ENCODE results near the gene MRPL10. TPM values are rescaled to one million over a fixed set of nuclear protein-coding genes. Genes with fewer than 3 reads are reported as not detected.

The MRPL10 gene
- total and polyA plus RNA-seq, 10 of the 15 experiments (the other 5 are each of a cell fraction or from before 2014, with no cell fraction given), result 18.9 to 61.9 (median 47.3) TPM

GRCh38 chr17:47846716-47847340, 15.5 kb upstream of the MRPL10 start:
- POLR2A ChIA-PET, result no interaction called here
- DNase-seq (ENCODE audit: low read depth, low spot score) (no peak), ATAC-seq (no peak), FAIRE-seq (no peak)
- SMC1A ChIA-PET (ENCODE audit: uncharacterized antibody, unreplicated experiment), result interaction anchor here (1.2 to 13.1 kb wide), 2 partner anchors 42 to 123 kb away, joined by 3 to 231 read pairs; partner anchors contain the start of gene SP2
- H3K79me2 ChIP-seq (ENCODE audit: control insufficient read depth, insufficient read depth, low read length), result no peaks in the 10 kb centered on the region
- H3K36me3 ChIP-seq (ENCODE audit: control insufficient read depth in 2 of 2, insufficient read depth in 2 of 2, low read length in 1 of 2), result no peaks in the 10 kb centered on the region
- H4K20me1 ChIP-seq (ENCODE audit: control insufficient read depth, insufficient read depth), result no peaks in the 10 kb centered on the region
- in situ Hi-C loops (cut with MboI), result loop anchor here (10.0 kb wide), 1 partner anchor 778 kb away; the partner anchor contains the start of gene HOXB9
- BruUV-seq (replicated peaks), result no TSS peak
- H3K4me2 ChIP-seq (ENCODE audit: control insufficient read depth, insufficient read depth), result no peak overlapping the region
- CTCF ChIA-PET, result interaction anchor here (1.5 to 12.4 kb wide), 4 partner anchors 42 to 171 kb away, joined by 4 to 502 read pairs (median 44); partner anchors contain the start of gene SP2
- intact Hi-C loops (cut with micrococcal nuclease; ENCODE audit: unreplicated experiment), result no loop called here
- H3K9me3 ChIP-seq (replicated peaks; ENCODE audit: control insufficient read depth, insufficient read depth, low read length), result no peaks in the 10 kb centered on the region
- peaks cover 12% of the 10 kb centered on the region for H3K4me1 ChIP-seq (ENCODE audit: control insufficient read depth, insufficient read depth, low read length)
- 13% methylated on average over 31 of the region's 31 CpGs for WGBS (ENCODE audit: insufficient coverage, insufficient replicate concordance, low lambda C conversion rate, missing lambda C conversion rate)
- H3K9ac ChIP-seq (ENCODE audit: control insufficient read depth, insufficient read depth, low read length), result no peak overlapping the region
- H3K27me3 ChIP-seq (replicated peaks in 1 of 2; ENCODE audit: control insufficient read depth in 2 of 2, insufficient read depth in 2 of 2, low read length in 1 of 2), result peaks cover 17 to 23% of the 10 kb centered on the region in 2 experiments
- H3K4me3 ChIP-seq, result no peak overlapping the region
- TF ChIP-seq RELA (IDR thresholded peaks at IDR 0.05; ENCODE audit: borderline replicate concordance, partially characterized antibody) (no peak), NR2F1 (conservative IDR thresholded peaks at IDR 0.05) (no peak), IRF4 (IDR thresholded peaks at IDR 0.05; ENCODE audit: low read depth, low read length) (no peak), NFYB (IDR thresholded peaks at IDR 0.05; ENCODE audit: insufficient read depth, low read depth, low read length) (no peak)
- TF ChIP-seq, protein P1, sequence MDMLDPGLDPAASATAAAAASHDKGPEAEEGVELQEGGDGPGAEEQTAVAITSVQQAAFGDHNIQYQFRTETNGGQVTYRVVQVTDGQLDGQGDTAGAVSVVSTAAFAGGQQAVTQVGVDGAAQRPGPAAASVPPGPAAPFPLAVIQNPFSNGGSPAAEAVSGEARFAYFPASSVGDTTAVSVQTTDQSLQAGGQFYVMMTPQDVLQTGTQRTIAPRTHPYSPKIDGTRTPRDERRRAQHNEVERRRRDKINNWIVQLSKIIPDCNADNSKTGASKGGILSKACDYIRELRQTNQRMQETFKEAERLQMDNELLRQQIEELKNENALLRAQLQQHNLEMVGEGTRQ (IDR thresholded peaks at IDR 0.05; ENCODE audit: borderline replicate concordance, low read depth, low read length), result no peak
- H2AFZ ChIP-seq (ENCODE audit: control insufficient read depth, low read depth, low read length), result no peak overlapping the region
- no peak overlapping the region for H3K27ac ChIP-seq (ENCODE audit: control insufficient read depth, insufficient read depth)
- RAD21 ChIA-PET (ENCODE audit: unreplicated experiment), result interaction anchor here (1.0 to 2.8 kb wide), 3 partner anchors 45 to 171 kb away, joined by 3 to 8 read pairs (median 6); no protein-coding TSS in a partner anchor
